Neural progenitor cell (in vitro differentiated cells): ENCODE measurements around the gene MAML3.

Source experiments
- CTCF ChIP-seq: fragments of 200-600 bp; sonication (generic); IDR thresholded peaks from 2 replicates; pipeline ENCODE4 v1.5.1; 2017; ENCODE audit warnings: antibody characterized with exemption, mild to moderate bottlenecking
- EZH2phosphoT487 ChIP-seq: fragments of 200-600 bp; sonication (generic); IDR thresholded peaks from 2 replicates; pipeline ENCODE4 v1.6.1; 2017; ENCODE audit warnings: antibody characterized with exemption

GRCh38 chr4:139816856-139817255 is 337.1 kb downstream of the MAML3 start:
- TF ChIP-seq CTCF (no peak), EZH2phosphoT487 (no peak)
